Measurements from ENCODE around the gene POT1. TPM values are rescaled to one million over a fixed set of nuclear protein-coding genes. Genes with fewer than 3 reads are reported as not detected.

Gene POT1
- polyA plus RNA-seq, 1 donor (not counting 4 experiments of a cell fraction or from before 2014, with no cell fraction given), result 36.6 TPM

DNA sequence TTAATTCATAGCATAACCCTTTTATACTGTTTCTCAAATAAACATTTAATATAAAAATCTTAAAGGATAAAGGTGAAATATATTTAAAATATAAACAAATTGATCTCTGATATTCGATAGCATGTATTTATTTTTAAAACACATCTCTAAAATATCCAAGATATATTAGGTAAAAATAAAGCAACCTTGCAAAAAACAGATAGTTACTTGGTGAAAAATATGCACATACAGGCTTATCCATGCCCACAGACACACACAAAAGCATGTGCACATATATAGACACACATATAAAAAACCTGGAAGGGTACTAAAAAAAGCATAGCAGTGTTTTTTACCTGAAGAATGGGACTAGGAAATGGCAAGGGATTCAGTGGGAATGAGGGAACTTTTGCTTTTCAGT is 19.8 kb downstream of the POT1 start:
- dilution Hi-C loops (cut with MboI; ENCODE audit: extremely low pct_ligation_motif_present, low sequenced_read_pairs), result no loop called here
- no peaks in the 10 kb centered on the region for H3K27me3 ChIP-seq (ENCODE audit: control insufficient read depth, extremely low read depth, insufficient read depth, low read length)
- no peaks in the 10 kb centered on the region for H3K36me3 ChIP-seq (ENCODE audit: control insufficient read depth in 2 of 2, extremely low read depth in 1 of 2, insufficient read depth in 2 of 2, low read length in 2 of 2)
- no peaks in the 10 kb centered on the region for H3K79me2 ChIP-seq (ENCODE audit: control insufficient read depth, insufficient read depth, low read length)
- TF ChIP-seq, protein P1, sequence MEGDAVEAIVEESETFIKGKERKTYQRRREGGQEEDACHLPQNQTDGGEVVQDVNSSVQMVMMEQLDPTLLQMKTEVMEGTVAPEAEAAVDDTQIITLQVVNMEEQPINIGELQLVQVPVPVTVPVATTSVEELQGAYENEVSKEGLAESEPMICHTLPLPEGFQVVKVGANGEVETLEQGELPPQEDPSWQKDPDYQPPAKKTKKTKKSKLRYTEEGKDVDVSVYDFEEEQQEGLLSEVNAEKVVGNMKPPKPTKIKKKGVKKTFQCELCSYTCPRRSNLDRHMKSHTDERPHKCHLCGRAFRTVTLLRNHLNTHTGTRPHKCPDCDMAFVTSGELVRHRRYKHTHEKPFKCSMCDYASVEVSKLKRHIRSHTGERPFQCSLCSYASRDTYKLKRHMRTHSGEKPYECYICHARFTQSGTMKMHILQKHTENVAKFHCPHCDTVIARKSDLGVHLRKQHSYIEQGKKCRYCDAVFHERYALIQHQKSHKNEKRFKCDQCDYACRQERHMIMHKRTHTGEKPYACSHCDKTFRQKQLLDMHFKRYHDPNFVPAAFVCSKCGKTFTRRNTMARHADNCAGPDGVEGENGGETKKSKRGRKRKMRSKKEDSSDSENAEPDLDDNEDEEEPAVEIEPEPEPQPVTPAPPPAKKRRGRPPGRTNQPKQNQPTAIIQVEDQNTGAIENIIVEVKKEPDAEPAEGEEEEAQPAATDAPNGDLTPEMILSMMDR (optimal IDR thresholded peaks at IDR 0.05 in 1 of 3, IDR thresholded peaks at IDR 0.05 in 1 of 3, conservative IDR thresholded peaks at IDR 0.05 in 1 of 3; ENCODE audit: extremely low read depth in 1 of 3, insufficient read depth in 2 of 3, low read length in 3 of 3), result no peak
- TF ChIP-seq EZH2 (IDR thresholded peaks at IDR 0.05; ENCODE audit: low read length), result no peak
- H2AFZ ChIP-seq (ENCODE audit: control insufficient read depth, low read length), result no peak overlapping the region
- DNase-seq (ENCODE audit: low read depth, low spot score), result no peak
- no peak for FAIRE-seq
- no peak overlapping the region for H3K9ac ChIP-seq (ENCODE audit: control insufficient read depth, extremely low read depth, insufficient read depth, low read length)
- H3K9me3 ChIP-seq (ENCODE audit: control insufficient read depth, low read depth, low read length), result no peaks in the 10 kb centered on the region
- H3K4me3 ChIP-seq (ENCODE audit: control insufficient read depth in 2 of 3, extremely low read depth in 1 of 3, insufficient read depth in 2 of 3, low read depth in 1 of 3, low read length in 3 of 3), result no peak overlapping the region
- H4K20me1 ChIP-seq (ENCODE audit: control insufficient read depth, extremely low read depth, insufficient read depth, low read length), result no peaks in the 10 kb centered on the region
- H3K4me2 ChIP-seq (ENCODE audit: control insufficient read depth, extremely low read depth, insufficient read depth, low read depth, low read length), result no peak overlapping the region
- H3K4me1 ChIP-seq (ENCODE audit: control insufficient read depth, extremely low read depth, insufficient read depth, low read length), result no peaks in the 10 kb centered on the region
- H3K27ac ChIP-seq (ENCODE audit: control insufficient read depth, insufficient read depth, low read length), result no peak overlapping the region
- no peaks in the 10 kb centered on the region for H3K9me1 ChIP-seq (ENCODE audit: control insufficient read depth, extremely low read depth, insufficient read depth, low read length)

DNA sequence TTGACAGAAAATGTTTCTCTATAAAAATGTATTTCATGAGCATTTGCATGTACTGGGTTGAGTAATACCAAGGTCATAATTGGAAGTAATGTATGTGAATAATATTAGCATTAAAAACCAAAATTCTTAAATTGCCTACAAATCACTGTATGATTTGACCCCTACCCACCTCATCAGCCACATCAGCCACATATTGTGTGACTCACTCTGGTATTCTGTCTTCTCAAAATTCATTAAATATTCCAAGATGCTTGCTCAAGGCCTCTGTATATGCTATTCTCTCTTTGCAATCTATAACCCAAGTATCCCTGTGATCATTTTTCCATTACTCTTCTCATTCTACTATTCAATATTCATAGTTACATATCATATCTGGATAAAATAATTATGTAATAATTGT is 21.4 kb downstream of the POT1 start:
- H3K27ac ChIP-seq (ENCODE audit: control insufficient read depth, insufficient read depth, low read length), result no peak overlapping the region
- H3K9me1 ChIP-seq (ENCODE audit: control insufficient read depth, extremely low read depth, insufficient read depth, low read length), result no peaks in the 10 kb centered on the region
- no peaks in the 10 kb centered on the region for H3K36me3 ChIP-seq (ENCODE audit: control insufficient read depth in 2 of 2, extremely low read depth in 1 of 2, insufficient read depth in 2 of 2, low read length in 2 of 2)
- FAIRE-seq (no peak), DNase-seq (ENCODE audit: low read depth, low spot score) (no peak)
- H3K4me1 ChIP-seq (ENCODE audit: control insufficient read depth, extremely low read depth, insufficient read depth, low read length), result no peaks in the 10 kb centered on the region
- no peaks in the 10 kb centered on the region for H4K20me1 ChIP-seq (ENCODE audit: control insufficient read depth, extremely low read depth, insufficient read depth, low read length)
- no peak overlapping the region for H2AFZ ChIP-seq (ENCODE audit: control insufficient read depth, low read length)
- dilution Hi-C loops (cut with MboI; ENCODE audit: extremely low pct_ligation_motif_present, low sequenced_read_pairs), result no loop called here
- no peak overlapping the region for H3K9ac ChIP-seq (ENCODE audit: control insufficient read depth, extremely low read depth, insufficient read depth, low read length)
- no peak overlapping the region for H3K4me2 ChIP-seq (ENCODE audit: control insufficient read depth, extremely low read depth, insufficient read depth, low read depth, low read length)
- no peak overlapping the region for H3K4me3 ChIP-seq (ENCODE audit: control insufficient read depth in 2 of 3, extremely low read depth in 1 of 3, insufficient read depth in 2 of 3, low read depth in 1 of 3, low read length in 3 of 3)
- no peak for TF ChIP-seq EZH2 (IDR thresholded peaks at IDR 0.05; ENCODE audit: low read length)
- TF ChIP-seq, protein P1 (optimal IDR thresholded peaks at IDR 0.05 in 1 of 3, IDR thresholded peaks at IDR 0.05 in 1 of 3, conservative IDR thresholded peaks at IDR 0.05 in 1 of 3; ENCODE audit: extremely low read depth in 1 of 3, insufficient read depth in 2 of 3, low read length in 3 of 3), result no peak
- H3K27me3 ChIP-seq (ENCODE audit: control insufficient read depth, extremely low read depth, insufficient read depth, low read length), result no peaks in the 10 kb centered on the region
- H3K79me2 ChIP-seq (ENCODE audit: control insufficient read depth, insufficient read depth, low read length), result no peaks in the 10 kb centered on the region
- no peaks in the 10 kb centered on the region for H3K9me3 ChIP-seq (ENCODE audit: control insufficient read depth, low read depth, low read length)

Data from keratinocyte (primary cell).